ENCODE measurements around the gene STK24. TPM values are rescaled to one million over a fixed set of nuclear protein-coding genes. Genes with fewer than 3 reads are reported as not detected.

Gene STK24
- total and polyA plus RNA-seq, 7 donors: 27.2 to 58.1 (median 34.3) TPM

GRCh38 chr13:98433654-98434053 lies 143.3 kb downstream of the STK24 start:
- ATAC-seq: no peak
- TF ChIP-seq CTCF (IDR thresholded peaks at IDR 0.05): no peak
- no peaks in the 10 kb centered on the region for H3K27me3 ChIP-seq (ENCODE audit: insufficient read depth in 3 of 3, low read length in 2 of 3)
- H3K27ac ChIP-seq: no peak overlapping the region
- H3K36me3 ChIP-seq (ENCODE audit: insufficient read depth in 1 of 2, low read depth in 1 of 2): no peaks in the 10 kb centered on the region
- no peak overlapping the region for H3K4me3 ChIP-seq
- no peak for DNase-seq
- intact Hi-C loops (cut with DNase I): no loop called here
- WGBS, 3 donors: 93 to 97% (median 96%) methylated on average over 10 of the region's 10 CpGs
- H3K4me1 ChIP-seq: peaks cover 10% of the 10 kb centered on the region
- H3K9me3 ChIP-seq: no peaks in the 10 kb centered on the region

GRCh38 chr13:98432638-98433037 lies 144.3 kb downstream of the STK24 start:
- no peak for ATAC-seq

GRCh38 chr13:98429977-98430736 lies 146.8 kb downstream of the STK24 start:
- intact Hi-C loops (cut with DNase I): no loop called here
- 83 to 88% (median 87%) methylated on average over 11 of the region's 11 CpGs for WGBS, 3 donors

More at GRCh38 chr13:98432638-98433037, 144.3 kb downstream of the STK24 start:
- intact Hi-C loops (cut with DNase I): no loop called here
- H3K27me3 ChIP-seq (ENCODE audit: insufficient read depth in 3 of 3, low read length in 2 of 3): no peaks in the 10 kb centered on the region
- no peak for DNase-seq
- 97 to 98% (median 97%) methylated on average over 11 of the region's 11 CpGs for WGBS, 3 donors
- H3K27ac ChIP-seq: no peak overlapping the region
- H3K4me3 ChIP-seq: no peak overlapping the region
- TF ChIP-seq CTCF (IDR thresholded peaks at IDR 0.05): no peak
- H3K4me1 ChIP-seq: peaks cover 10% of the 10 kb centered on the region
- no peaks in the 10 kb centered on the region for H3K9me3 ChIP-seq
- H3K36me3 ChIP-seq (ENCODE audit: insufficient read depth in 1 of 2, low read depth in 1 of 2): no peaks in the 10 kb centered on the region

GRCh38 chr13:98429531-98429930 lies 147.4 kb downstream of the STK24 start:
- Histone ChIP-seq H3K36me3 (ENCODE audit: insufficient read depth in 1 of 2, low read depth in 1 of 2) (peaks cover 0 to under 1% of the 10 kb centered on the region in 2 donors), H3K4me1 (no peaks in the 10 kb centered on the region), H3K4me3 (no peak overlapping the region), H3K27me3 (ENCODE audit: insufficient read depth in 3 of 3, low read length in 2 of 3) (no peaks in the 10 kb centered on the region), H3K27ac (no peak overlapping the region), H3K9me3 (no peaks in the 10 kb centered on the region)
- 90 to 97% (median 94%) methylated on average over 7 of the region's 7 CpGs for WGBS, 3 donors
- intact Hi-C loops (cut with DNase I): no loop called here
- DNase-seq: no peak
- no peak for ATAC-seq
- TF ChIP-seq CTCF (IDR thresholded peaks at IDR 0.05): no peak

More at GRCh38 chr13:98429977-98430736, 146.8 kb downstream of the STK24 start:
- DNase-seq (no peak), ATAC-seq (no peak)
- H3K4me1 ChIP-seq: no peaks in the 10 kb centered on the region
- TF ChIP-seq CTCF (IDR thresholded peaks at IDR 0.05): no peak
- no peak overlapping the region for H3K27ac ChIP-seq
- no peaks in the 10 kb centered on the region for H3K9me3 ChIP-seq
- H3K4me3 ChIP-seq: no peak overlapping the region
- no peaks in the 10 kb centered on the region for H3K36me3 ChIP-seq (ENCODE audit: insufficient read depth in 1 of 2, low read depth in 1 of 2)
- H3K27me3 ChIP-seq (ENCODE audit: insufficient read depth in 3 of 3, low read length in 2 of 3): no peaks in the 10 kb centered on the region
